Measurements from ENCODE around the gene WHRN. TPM values are rescaled to one million over a fixed set of nuclear protein-coding genes. Genes with fewer than 3 reads are reported as not detected.

The WHRN gene
- total RNA-seq, 4 donors from 2014 or later: 8.1 to 12.6 (median 10.7) TPM

DNA sequence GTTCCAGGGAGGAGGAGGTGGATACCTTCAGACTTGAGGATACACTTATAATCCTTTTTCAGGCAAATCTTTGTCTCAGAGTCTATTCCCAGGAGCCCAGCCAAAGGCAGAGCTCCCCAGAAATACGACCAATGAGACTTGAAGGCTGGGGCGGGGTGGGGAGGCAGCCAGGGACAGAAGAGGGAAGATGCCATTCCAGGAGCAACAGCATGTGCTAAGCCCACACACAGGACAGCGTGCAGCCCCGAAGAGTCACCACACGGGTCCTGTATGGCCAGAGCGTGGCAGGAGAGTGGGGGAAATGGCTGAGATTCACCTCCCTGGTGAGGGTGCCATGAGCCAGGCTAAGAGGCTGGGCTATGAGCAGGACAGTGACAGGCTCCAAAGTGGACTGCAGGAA is 35.2 kb downstream of the WHRN start:
- Histone ChIP-seq H3K27me3 (no peaks in the 10 kb centered on the region), H3K27ac (replicated peaks in 1 of 4) (no peak overlapping the region), H3K36me3 (peaks cover 0 to 29% (median 5%) of the 10 kb centered on the region in 4 donors), H3K9me3 (peaks cover 0 to 11% (median 0%) of the 10 kb centered on the region in 4 donors), H3K4me3 (no peak overlapping the region), H3K4me1 (no peaks in the 10 kb centered on the region)
- no peak for DNase-seq (ENCODE audit: extremely low spot score)
- no peak for TF ChIP-seq POLR2A (IDR thresholded peaks at IDR 0.05; ENCODE audit: low read depth)
- no peak for TF ChIP-seq EP300 (IDR thresholded peaks at IDR 0.05)
- 95% methylated on average over 6 of the region's 6 CpGs for WGBS
- intact Hi-C loops (cut with DNase I): no loop called here

DNA sequence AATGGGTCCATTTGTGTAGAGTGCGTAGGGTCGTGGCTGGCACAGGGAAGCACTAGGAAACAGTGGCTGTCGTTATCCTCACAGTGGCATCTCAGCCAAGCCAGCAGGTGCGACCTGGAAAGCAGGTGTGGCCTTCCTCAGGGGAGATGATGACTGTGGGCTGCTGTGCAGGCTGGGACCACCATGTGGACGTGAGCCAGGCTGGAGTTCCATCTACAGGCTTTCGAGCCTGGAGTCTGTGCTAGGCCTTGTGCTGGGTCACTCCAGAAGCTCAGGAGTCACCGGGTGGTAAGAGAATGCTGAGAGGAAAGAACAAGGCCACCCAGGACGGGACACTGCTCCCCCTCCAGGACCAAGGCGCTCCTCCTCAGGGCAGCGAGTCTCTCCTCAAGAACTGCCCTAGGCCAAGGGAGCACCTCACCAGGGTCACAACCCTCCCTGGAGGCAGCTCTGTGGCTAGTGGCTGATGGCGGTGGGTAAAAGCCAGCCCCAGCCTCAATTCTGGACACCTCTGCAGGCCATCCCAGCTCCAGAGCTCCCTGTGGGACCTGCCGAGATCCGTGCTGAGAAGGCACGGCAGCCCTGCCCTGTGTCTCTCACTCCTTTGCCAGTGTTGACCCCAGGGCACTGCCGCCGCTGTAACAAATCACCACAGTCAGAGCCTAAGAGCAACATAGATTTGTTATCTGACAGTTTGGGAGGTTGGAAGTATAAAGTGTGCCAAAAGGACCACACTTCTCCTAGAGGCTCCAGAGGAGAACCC is 36.0 kb downstream of the WHRN start:
- Histone ChIP-seq H3K27ac (replicated peaks in 1 of 4) (no peak overlapping the region), H3K36me3 (peaks cover 0 to 35% (median 5%) of the 10 kb centered on the region in 4 donors), H3K9me3 (peaks cover 0 to 11% (median 0%) of the 10 kb centered on the region in 4 donors), H3K27me3 (no peaks in the 10 kb centered on the region), H3K4me3 (no peak overlapping the region), H3K4me1 (no peaks in the 10 kb centered on the region)
- intact Hi-C loops (cut with DNase I): no loop called here
- WGBS: 87% methylated on average over 13 of the region's 16 CpGs
- TF ChIP-seq EP300 (IDR thresholded peaks at IDR 0.05) (no peak), POLR2AphosphoS5 (IDR thresholded peaks at IDR 0.05) (no peak), POLR2A (IDR thresholded peaks at IDR 0.05; ENCODE audit: low read depth) (no peak)
- DNase-seq (ENCODE audit: extremely low spot score): no peak

DNA sequence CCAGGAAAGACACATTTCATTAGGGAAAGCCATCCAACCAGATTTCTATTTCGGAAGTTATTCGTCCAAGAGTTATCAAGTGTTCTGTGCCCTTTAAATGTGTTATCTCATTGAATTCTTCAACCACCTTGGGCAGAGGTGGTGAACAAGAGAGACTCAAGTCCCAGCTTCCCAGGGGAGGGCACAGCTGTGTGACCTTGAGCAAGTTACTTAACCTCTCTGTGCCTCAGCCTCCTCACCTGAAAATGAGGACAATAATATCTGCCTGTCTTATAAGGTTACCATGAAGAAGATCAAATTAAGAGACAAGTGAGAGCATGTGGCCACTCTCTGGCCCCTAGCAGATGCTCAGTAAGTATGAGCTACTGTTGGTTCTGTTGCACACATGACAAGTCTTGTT is 37.4 kb downstream of the WHRN start:
- Histone ChIP-seq H3K9me3 (peaks cover 0 to 11% (median 0%) of the 10 kb centered on the region in 4 donors), H3K36me3 (peaks cover 0 to 41% (median 7%) of the 10 kb centered on the region in 4 donors), H3K27me3 (no peaks in the 10 kb centered on the region), H3K27ac (replicated peaks in 1 of 4) (no peak overlapping the region), H3K4me1 (no peaks in the 10 kb centered on the region), H3K4me3 (no peak overlapping the region)
- 89% methylated on average over 2 of the region's 2 CpGs for WGBS
- DNase-seq (ENCODE audit: extremely low spot score): no peak
- no peak for TF ChIP-seq EP300 (IDR thresholded peaks at IDR 0.05)
- no peak for TF ChIP-seq POLR2AphosphoS5 (IDR thresholded peaks at IDR 0.05)
- TF ChIP-seq, protein P1, sequence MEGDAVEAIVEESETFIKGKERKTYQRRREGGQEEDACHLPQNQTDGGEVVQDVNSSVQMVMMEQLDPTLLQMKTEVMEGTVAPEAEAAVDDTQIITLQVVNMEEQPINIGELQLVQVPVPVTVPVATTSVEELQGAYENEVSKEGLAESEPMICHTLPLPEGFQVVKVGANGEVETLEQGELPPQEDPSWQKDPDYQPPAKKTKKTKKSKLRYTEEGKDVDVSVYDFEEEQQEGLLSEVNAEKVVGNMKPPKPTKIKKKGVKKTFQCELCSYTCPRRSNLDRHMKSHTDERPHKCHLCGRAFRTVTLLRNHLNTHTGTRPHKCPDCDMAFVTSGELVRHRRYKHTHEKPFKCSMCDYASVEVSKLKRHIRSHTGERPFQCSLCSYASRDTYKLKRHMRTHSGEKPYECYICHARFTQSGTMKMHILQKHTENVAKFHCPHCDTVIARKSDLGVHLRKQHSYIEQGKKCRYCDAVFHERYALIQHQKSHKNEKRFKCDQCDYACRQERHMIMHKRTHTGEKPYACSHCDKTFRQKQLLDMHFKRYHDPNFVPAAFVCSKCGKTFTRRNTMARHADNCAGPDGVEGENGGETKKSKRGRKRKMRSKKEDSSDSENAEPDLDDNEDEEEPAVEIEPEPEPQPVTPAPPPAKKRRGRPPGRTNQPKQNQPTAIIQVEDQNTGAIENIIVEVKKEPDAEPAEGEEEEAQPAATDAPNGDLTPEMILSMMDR (IDR thresholded peaks at IDR 0.05): no peak
- TF ChIP-seq POLR2A (IDR thresholded peaks at IDR 0.05; ENCODE audit: low read depth): no peak
- intact Hi-C loops (cut with DNase I): no loop called here

- no peaks in the 10 kb centered on the region for H3K4me1 ChIP-seq
- no peak for TF ChIP-seq POLR2A (IDR thresholded peaks at IDR 0.05; ENCODE audit: low read depth)
- TF ChIP-seq, protein P1 (IDR thresholded peaks at IDR 0.05): no peak
- TF ChIP-seq POLR2AphosphoS5 (IDR thresholded peaks at IDR 0.05): no peak
- no peak for TF ChIP-seq EP300 (IDR thresholded peaks at IDR 0.05)
- no peak overlapping the region for H3K4me3 ChIP-seq
- intact Hi-C loops (cut with DNase I): no loop called here
- DNase-seq (ENCODE audit: extremely low spot score): no peak
- 81% methylated on average over 19 of the region's 19 CpGs for WGBS
- no peak overlapping the region for H3K27ac ChIP-seq (replicated peaks in 1 of 4)
- peaks cover 0 to 11% (median 0%) of the 10 kb centered on the region in 4 donors for H3K9me3 ChIP-seq
- H3K36me3 ChIP-seq: peaks cover 0 to 40% (median 8%) of the 10 kb centered on the region in 4 donors
- H3K27me3 ChIP-seq: no peaks in the 10 kb centered on the region
These were observed 38.0 kb downstream of the WHRN start for GRCh38 chr9:114467226-114467750.

GRCh38 chr9:114465906-114466900 is 39.1 kb downstream of the WHRN start:
- 81% methylated on average over 19 of the region's 28 CpGs for WGBS
- no peak for TF ChIP-seq POLR2A (IDR thresholded peaks at IDR 0.05; ENCODE audit: low read depth)
- TF ChIP-seq, protein P1 (IDR thresholded peaks at IDR 0.05): no peak
- no peak for TF ChIP-seq EP300 (IDR thresholded peaks at IDR 0.05)
- TF ChIP-seq POLR2AphosphoS5 (IDR thresholded peaks at IDR 0.05): no peak
- intact Hi-C loops (cut with DNase I): no loop called here
- H3K36me3 ChIP-seq: peaks cover 0 to 43% (median 12%) of the 10 kb centered on the region in 4 donors
- no peaks in the 10 kb centered on the region for H3K27me3 ChIP-seq
- no peak overlapping the region for H3K4me3 ChIP-seq
- peaks cover 0 to 11% (median 0%) of the 10 kb centered on the region in 4 donors for H3K9me3 ChIP-seq
- no peak overlapping the region for H3K27ac ChIP-seq (replicated peaks in 1 of 4)
- H3K4me1 ChIP-seq: no peaks in the 10 kb centered on the region
- no peak for DNase-seq (ENCODE audit: extremely low spot score)
